HG03378 (cell line): ENCODE results near the gene S100Z.
"Not testable (repeated sequence)": the region's sequence is repeated elsewhere in the genome, so short reads cannot be mapped to it uniquely, and the experiment has no call there.

ENCODE experiments used
- ATAC-seq: cut with Tn5 transposase; IDR thresholded peaks from one replicate; pipeline ENCODE4 v1.9.1; 2021; ENCODE audit warnings: mild to moderate bottlenecking, moderate library complexity; ENCODE audit not compliant: unreplicated experiment

S100Z gene

GRCh38 chr5:76849419-76850291 lies at the start of gene S100Z:
Gene S100Z, plus strand, starts transcription at chr5:76850014. Its CDS starts 25,346 bp downstream, at chr5:76875360.
- ATAC-seq, result no peak

- no peak for ATAC-seq
Measured at GRCh38 chr5:76800579-76800978, 49.2 kb upstream of the S100Z start.

GRCh38 chr5:76801159-76801802 lies 48.5 kb upstream of the S100Z start:
- no peak for ATAC-seq

GRCh38 chr5:76801803-76802195 lies 48.0 kb upstream of the S100Z start:
- no peak for ATAC-seq

GRCh38 chr5:76804266-76804665 lies 45.5 kb upstream of the S100Z start:
- no peak for ATAC-seq

GRCh38 chr5:76805821-76806505 lies 43.9 kb upstream of the S100Z start:
- ATAC-seq, result no peak

- no peak for ATAC-seq
Measured at GRCh38 chr5:76807296-76807695, 42.5 kb upstream of the S100Z start.

- ATAC-seq, result no peak
Measured at GRCh38 chr5:76808141-76808691, 41.6 kb upstream of the S100Z start.

GRCh38 chr5:76809141-76809540 lies 40.7 kb upstream of the S100Z start:
- ATAC-seq, result no peak

GRCh38 chr5:76810236-76810635 lies 39.6 kb upstream of the S100Z start:
- no peak for ATAC-seq

GRCh38 chr5:76811214-76811613 lies 38.6 kb upstream of the S100Z start:
- ATAC-seq, result no peak

- ATAC-seq, result not testable (repeated sequence)
Measured at GRCh38 chr5:76812209-76812608, 37.6 kb upstream of the S100Z start.

GRCh38 chr5:76813982-76814562 lies 35.7 kb upstream of the S100Z start:
- no peak for ATAC-seq

- ATAC-seq, result no peak
Measured at GRCh38 chr5:76816110-76816831, 33.5 kb upstream of the S100Z start.

GRCh38 chr5:76818844-76819831 lies 30.7 kb upstream of the S100Z start, which contains the start of gene F2RL1:
Gene F2RL1, plus strand, starts transcription at chr5:76819030. Its CDS starts 153 bp downstream, at chr5:76819183.
- ATAC-seq, result no peak

GRCh38 chr5:76819851-76820525 lies 29.8 kb upstream of the S100Z start:
- no peak for ATAC-seq

GRCh38 chr5:76820526-76820890 lies 29.3 kb upstream of the S100Z start:
- no peak for ATAC-seq

GRCh38 chr5:76821136-76821535 lies 28.7 kb upstream of the S100Z start:
- ATAC-seq, result no peak
